GM23248 (cell line): ENCODE data around the gene THSD7A.

Source experiments
- EZH2 ChIP-seq: fragments of 200-600 bp; sonication (generic); IDR thresholded peaks from 2 replicates; pipeline ENCODE4 v1.6.1; 2018; ENCODE audit warnings: antibody characterized with exemption, mild to moderate bottlenecking; ENCODE audit not compliant: insufficient read depth, poor library complexity, severe bottlenecking
- EZH2phosphoT487 ChIP-seq: fragments of 200-600 bp; sonication (generic); IDR thresholded peaks from 2 replicates; pipeline ENCODE4 v1.6.1; 2018; ENCODE audit warnings: antibody characterized with exemption, moderate library complexity, mild to moderate bottlenecking, low read depth; ENCODE audit not compliant: insufficient read depth

DNA sequence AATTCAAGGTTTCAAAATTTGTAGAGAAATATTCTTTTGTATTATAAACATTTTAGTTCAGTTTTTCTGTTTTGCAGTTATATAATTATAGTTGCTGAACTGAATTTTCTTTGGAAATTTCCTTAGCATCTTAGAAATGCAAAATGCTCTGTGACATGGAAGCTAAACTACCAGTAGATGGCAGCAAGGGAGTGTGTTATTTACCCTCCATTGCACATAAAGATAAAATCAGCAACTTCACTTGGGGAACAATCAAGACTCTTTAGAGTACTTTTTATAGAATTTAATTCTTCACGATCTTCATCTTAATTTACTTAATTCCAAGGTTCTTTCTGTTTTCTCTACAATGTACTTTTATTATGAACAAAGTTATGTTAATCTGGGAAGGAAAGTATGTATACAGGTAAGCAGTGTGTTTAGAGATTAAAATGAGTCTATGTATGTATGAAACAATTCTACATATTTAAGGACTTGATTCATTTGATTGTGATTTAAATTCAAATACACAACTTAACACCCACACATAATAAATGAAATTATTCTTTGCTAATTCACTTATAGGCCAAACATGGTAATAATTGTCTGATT is 404.2 kb downstream of the THSD7A start:
- TF ChIP-seq EZH2phosphoT487 (no peak), EZH2 (no peak)
